ENCODE data around the gene APC2.

- no peak for TF ChIP-seq CTCF (IDR thresholded peaks at IDR 0.05)
- no peak for TF ChIP-seq EZH2 (IDR thresholded peaks at IDR 0.05; ENCODE audit: borderline replicate concordance, insufficient read depth, low read depth, low read length, poor library complexity, severe bottlenecking)
Measured at GRCh38 chr19:1467215-1467489, 17.2 kb downstream of the APC2 start.
